Stimulated activated CD8-positive, alpha-beta memory T cell treated with anti-CD3 and anti-CD28 coated beads, Interleukin-12 subunit alpha, Interleukin-12 subunit beta, amount 100 ng/mL, for 24 hours (primary cell): ENCODE measurements around the gene USP46.

Source experiments
- DNase-seq: peaks from one replicate; pipeline ENCODE4 v3.0.0-alpha.2; 2020; ENCODE audit errors: extremely low read depth

Gene USP46

DNA sequence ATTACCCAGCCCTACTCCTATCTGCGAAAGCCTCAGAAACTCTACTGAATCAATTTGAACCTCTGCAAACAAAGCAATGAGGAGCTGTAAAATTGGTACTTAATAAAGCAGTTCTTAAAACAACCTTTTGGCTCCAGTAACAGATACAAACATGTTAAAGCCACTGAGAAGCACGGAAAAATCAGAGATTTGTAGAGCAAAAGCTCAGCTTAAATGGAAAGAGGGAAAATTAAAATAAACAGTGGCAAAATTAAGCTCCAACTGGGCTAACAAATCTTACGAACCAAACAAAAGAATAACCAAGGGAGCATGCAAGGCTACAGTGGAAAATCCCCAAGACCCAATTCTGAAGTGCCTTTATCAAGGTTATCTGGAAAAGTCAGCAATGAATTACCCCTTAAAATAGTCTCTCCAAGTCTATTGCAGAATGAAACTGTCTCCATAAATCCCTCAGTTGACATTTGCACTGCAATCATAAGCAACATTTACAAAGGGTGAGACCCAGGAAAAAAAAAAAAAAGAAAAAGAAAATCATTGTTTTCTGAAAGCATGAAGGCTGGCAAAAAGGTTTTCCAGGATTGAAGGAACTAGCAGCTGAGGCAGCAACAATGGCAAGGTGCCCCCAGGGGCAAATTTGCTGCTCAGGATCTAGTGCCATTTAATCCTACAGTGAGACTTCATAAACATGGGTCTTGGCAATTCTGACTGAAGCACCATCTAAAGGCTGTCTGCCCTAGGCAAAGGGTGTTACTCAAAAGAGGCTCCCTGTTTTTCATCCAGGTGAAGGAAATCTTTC lies 40.1 kb downstream of the USP46 start:
- no peak for DNase-seq

GRCh38 chr4:52617336-52618020 lies 41.6 kb downstream of the USP46 start:
- DNase-seq = no peak

DNA sequence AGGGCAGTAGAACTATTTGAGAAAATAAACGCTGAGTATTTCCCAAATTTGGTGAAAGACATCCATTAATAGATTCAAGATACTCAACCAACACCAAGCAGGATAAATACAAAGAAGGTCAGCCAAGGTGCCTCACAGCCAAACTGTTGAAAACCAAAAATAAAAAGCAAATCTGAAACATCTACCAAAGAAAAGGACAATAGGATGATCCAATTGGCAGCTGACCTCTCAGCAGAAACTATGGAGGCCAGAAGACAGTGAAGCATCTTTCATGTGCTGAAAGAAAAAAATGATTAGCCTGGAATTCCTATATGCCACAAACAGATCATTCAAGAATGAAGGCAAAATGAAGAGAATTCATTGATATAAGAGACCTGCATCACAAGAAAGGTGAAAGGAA lies 44.9 kb downstream of the USP46 start:
- DNase-seq = no peak

DNA sequence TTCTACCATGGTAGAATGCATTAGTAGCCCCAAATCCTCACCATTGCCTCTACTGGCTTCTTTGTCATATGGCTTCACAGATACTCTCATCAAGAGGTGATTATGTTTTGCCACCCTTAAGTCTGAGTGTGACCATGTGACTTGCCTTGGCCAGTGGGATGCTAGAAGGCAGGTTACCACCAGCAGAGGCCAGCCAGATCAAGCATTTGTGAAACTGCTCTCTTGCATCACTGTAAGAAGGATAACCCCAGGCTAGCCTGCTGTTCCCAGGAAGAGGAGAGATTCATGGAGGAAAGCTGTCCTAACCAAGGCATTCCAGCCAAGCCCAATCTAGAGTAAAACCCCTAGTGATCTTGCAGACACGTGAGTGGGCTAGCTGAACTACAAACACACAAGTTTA lies 46.8 kb downstream of the USP46 start:
- DNase-seq = no peak

GRCh38 chr4:52611030-52611555 lies 48.0 kb downstream of the USP46 start:
- DNase-seq = no peak

GRCh38 chr4:52606726-52607125 lies 52.4 kb downstream of the USP46 start:
- DNase-seq = no peak

- no peak for DNase-seq
Measured at GRCh38 chr4:52606040-52606439, 53.1 kb downstream of the USP46 start.

DNA sequence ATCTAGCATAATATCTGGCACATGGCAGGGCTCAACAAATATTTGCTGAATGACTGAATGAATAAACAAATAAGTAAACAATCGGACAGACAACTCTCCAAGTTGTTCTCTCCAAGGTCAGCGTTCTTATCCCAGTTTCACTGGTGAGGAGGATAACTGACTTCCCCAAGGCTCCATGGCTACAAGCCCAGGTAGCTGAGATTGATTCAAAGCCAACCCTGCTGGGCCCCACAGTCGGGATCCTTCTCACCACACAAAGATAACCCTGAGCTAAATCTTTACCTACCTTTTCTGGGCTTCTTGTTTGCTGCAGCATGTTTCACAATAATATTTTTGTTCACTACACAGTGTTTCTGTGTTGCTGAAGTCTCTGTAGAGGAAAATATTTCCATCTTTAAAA lies 54.9 kb downstream of the USP46 start:
- DNase-seq = no peak

- no peak for DNase-seq
Measured at GRCh38 chr4:52600275-52600674, 58.8 kb downstream of the USP46 start.

DNA sequence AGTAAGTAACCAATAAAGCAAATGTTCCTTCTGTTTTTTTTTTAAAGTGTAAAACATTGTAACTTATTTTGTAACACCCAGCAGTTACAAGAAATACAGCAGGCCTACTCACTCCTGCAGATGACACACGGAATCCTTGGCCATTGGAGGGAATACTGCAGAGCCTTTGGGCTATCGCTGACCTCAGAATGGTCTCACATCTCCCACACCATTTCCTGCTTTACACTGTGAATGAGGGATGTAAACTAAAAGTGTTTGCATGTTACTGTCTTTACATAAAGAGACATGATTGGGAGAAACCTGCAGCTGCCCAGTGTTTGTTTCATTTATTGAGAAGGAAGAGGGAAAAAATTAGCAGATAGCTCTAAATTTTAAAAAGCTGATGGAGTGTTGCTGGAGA lies 64.1 kb downstream of the USP46 start:
- DNase-seq = no peak

- no peak for DNase-seq
Measured at GRCh38 chr4:52592287-52592686, 66.8 kb downstream of the USP46 start.

- no peak for DNase-seq
Measured at GRCh38 chr4:52588771-52589591, 70.1 kb downstream of the USP46 start.

DNA sequence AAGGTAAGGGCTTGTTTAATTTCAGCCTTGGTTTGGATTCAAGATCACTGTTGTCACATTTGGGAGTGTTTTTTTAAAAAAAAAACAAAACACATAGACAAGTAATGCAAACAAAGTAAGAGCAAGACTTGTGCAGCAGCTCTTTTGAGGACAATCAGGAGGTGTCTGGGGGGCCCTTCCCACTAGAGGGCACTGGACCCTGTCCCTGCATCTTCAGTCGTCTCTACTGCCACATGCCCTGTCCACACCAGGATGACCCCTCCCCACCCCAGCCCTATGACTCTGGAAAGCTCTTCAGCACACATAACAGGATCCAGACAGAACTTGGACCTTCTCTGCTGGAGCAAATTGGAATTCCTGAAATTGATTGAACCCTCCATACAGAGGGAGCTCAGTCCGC lies 71.0 kb downstream of the USP46 start:
- DNase-seq = no peak

GRCh38 chr4:52586069-52586468 lies 73.0 kb downstream of the USP46 start:
- no peak for DNase-seq

- DNase-seq = no peak
Measured at GRCh38 chr4:52585379-52585778, 73.7 kb downstream of the USP46 start.

DNA sequence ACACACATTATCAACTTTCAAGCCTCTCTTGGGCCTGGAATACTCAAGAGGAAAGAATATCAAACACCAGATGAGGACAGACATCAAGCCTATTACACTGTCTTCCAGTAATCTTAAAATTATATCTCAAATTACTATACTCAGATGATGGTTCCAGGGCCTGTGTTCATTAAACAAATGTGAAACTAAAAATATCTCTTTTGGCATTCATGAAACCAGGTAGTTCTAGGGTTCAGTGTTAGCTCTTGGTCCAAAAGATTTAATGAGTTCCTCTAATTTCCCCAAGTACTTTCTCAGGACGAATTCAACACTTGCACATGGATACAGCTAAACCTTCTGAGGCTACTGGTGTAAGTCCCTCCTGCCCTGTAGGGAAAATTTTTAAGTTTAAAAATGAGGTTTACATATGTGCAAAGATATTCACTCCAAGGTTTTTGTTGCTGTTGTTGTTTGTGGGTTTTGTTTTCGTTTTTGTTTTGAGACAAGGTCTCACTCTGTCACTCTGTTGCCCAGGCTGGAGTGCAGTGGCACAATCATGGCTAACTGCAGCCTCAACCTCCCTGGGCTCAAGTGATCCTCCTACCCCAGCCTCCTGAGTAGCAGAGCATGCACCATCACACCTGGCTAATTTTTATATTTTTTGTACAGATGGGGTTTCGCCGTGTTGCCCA lies 79.4 kb downstream of the USP46 start:
- DNase-seq = no peak

GRCh38 chr4:52578951-52579350 lies 80.2 kb downstream of the USP46 start:
- DNase-seq = no peak

DNA sequence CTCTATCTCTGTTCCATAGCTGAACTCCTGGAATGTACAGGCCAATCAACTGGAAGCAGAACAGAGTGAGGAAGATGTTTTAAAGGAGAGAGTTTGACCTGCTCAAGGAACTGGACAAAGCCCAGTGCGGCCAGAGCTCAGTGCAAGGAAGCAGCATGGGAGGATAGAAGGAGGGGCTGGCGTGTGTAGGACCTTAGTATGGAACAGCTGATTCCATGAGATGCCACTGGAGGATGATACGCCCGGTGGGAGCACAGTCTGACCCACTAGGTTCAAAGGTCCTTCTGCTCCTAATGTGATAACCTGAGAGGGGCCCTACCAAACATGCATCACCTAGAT lies 81.5 kb downstream of the USP46 start:
- DNase-seq = no peak

DNA sequence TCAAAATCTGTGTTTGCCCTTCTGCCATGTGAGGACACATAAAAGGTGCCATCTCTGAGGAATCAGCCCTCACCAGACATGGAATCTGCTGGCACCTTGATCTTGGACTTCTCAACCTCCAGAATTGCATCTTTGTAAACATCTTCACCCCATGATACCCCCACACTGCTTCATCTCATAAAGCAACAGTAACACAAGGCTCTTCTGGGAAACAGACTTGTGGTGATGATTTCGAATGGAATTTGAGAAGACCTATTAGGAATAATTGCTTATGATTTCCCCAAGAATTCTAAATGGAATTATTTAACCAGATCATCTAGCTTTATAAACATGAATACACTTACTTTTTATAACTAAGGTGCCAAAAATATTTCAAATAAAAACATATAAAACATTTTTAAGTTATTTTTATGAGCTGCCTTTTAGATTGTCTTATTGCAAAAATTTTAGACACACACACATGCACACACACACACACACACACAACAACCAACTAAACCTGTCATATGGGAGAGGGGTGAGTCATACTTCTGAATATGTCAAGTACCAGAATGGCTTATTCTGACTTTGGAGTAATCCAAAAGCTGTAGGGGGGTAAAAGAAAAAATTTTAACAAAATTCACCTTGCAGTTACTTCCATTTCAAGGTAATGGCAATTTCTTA lies 82.0 kb downstream of the USP46 start:
- no peak for DNase-seq

DNA sequence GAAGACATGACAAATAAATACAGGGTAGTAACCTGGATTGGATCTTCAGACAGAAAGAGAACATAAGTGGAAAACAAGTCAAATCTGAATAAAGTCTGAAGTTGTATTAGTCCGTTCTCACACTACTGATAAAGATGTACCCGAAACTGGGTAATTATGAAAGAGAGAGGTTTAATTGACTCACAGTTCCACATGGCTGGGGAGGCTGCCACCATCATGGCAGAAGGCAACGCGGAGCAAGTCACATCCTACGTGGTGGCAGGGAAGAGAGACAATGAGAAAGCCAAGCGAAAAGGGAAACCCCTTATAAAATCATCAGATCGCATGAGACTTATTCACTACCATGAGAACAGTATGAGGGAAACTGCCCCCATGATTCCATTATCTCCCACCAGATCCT lies 82.8 kb downstream of the USP46 start:
- DNase-seq = no peak

- no peak for DNase-seq
Measured at GRCh38 chr4:52575406-52575805, 83.7 kb downstream of the USP46 start.
